GM12878 (cell line): Measurements from ENCODE around the gene ZFP62.

Experiments used
- BHLHE40 ChIP-seq, 2 experiments: fragments of 450-650 bp in 1 of 2; IDR thresholded peaks; 2 replicates each; pipeline ENCODE4 v1.6.1; 2011 to 2017; ENCODE audit warnings: low read depth in 2 of 2, borderline replicate concordance in 1 of 2, improper control_type of control experiment in 1 of 2, low read length in 1 of 2, mild to moderate bottlenecking in 1 of 2
- CHD2 ChIP-seq: IDR thresholded peaks from 2 replicates; pipeline ENCODE4 v1.6.1; 2011; ENCODE audit warnings: low read depth, low read length, improper control_type of control experiment, borderline replicate concordance
- CREB1 ChIP-seq: IDR thresholded peaks from 2 replicates; pipeline ENCODE4 v1.6.1; 2012; ENCODE audit warnings: low read depth, mild to moderate bottlenecking, inconsistent platforms
- EP300 ChIP-seq, 2 experiments: fragments of 150-350 bp in 1 of 2; IDR thresholded peaks; 2 replicates each; pipeline ENCODE4 v1.6.1; 2011 to 2012; ENCODE audit warnings: low read depth in 2 of 2, low read length in 2 of 2, borderline replicate concordance in 1 of 2, improper control_type of control experiment in 1 of 2, inconsistent platforms in 1 of 2; ENCODE audit not compliant: control insufficient read depth in 1 of 2
- FOS ChIP-seq: IDR thresholded peaks from 3 replicates; pipeline ENCODE4 v1.6.1; 2011; ENCODE audit warnings: borderline replicate concordance; ENCODE audit not compliant: insufficient read length; ENCODE audit errors: extremely low read depth
- POLR2A ChIP-seq: IDR thresholded peaks from 2 replicates; pipeline ENCODE4 v1.6.1; 2011; ENCODE audit warnings: low read depth, mild to moderate bottlenecking, low read length
- POLR2AphosphoS5 ChIP-seq: IDR thresholded peaks from 2 replicates; pipeline ENCODE4 v1.6.1; 2011; ENCODE audit warnings: mild to moderate bottlenecking, low read length, inconsistent platforms
- SIX5 ChIP-seq: IDR thresholded peaks from 2 replicates; pipeline ENCODE4 v1.6.1; 2011; ENCODE audit warnings: mild to moderate bottlenecking, low read depth, low read length, moderate library complexity; ENCODE audit not compliant: severe bottlenecking
- SMC3 ChIP-seq: IDR thresholded peaks from 2 replicates; pipeline ENCODE4 v1.6.1; 2011; ENCODE audit warnings: low read length, improper control_type of control experiment, borderline replicate concordance
- STAT1 ChIP-seq: fragments of 450-650 bp; conservative IDR thresholded peaks from 2 replicates; pipeline ENCODE4 v1.6.1; 2014; ENCODE audit warnings: antibody characterized with exemption, mild to moderate bottlenecking
- TF ChIP-seq, protein P1 (sequence below), 3 experiments: IDR thresholded peaks in 2 of 3; conservative IDR thresholded peaks in 1 of 3; 2 replicates each; pipeline ENCODE4 v1.5.1; 2011; ENCODE audit warnings: low read depth in 3 of 3, low read length in 3 of 3, mild to moderate bottlenecking in 3 of 3, control low read depth in 2 of 3, moderate library complexity in 2 of 3, inconsistent platforms in 1 of 3, mixed read lengths in 1 of 3; ENCODE audit not compliant: control insufficient read depth in 2 of 3, insufficient read depth in 1 of 3; ENCODE audit errors: extremely low read depth in 1 of 3
- TF ChIP-seq, protein P2 (sequence below): IDR thresholded peaks from 2 replicates; pipeline ENCODE4 v1.6.1; 2012; ENCODE audit warnings: low read depth, low read length, improper control_type of control experiment
- TF ChIP-seq, protein P3 (sequence below): fragments of 450-650 bp; formaldehyde crosslinking; IDR thresholded peaks from 2 replicates; pipeline ENCODE4 v1.4.0; 2020; ENCODE audit warnings: mild to moderate bottlenecking, moderate library complexity

DNA sequence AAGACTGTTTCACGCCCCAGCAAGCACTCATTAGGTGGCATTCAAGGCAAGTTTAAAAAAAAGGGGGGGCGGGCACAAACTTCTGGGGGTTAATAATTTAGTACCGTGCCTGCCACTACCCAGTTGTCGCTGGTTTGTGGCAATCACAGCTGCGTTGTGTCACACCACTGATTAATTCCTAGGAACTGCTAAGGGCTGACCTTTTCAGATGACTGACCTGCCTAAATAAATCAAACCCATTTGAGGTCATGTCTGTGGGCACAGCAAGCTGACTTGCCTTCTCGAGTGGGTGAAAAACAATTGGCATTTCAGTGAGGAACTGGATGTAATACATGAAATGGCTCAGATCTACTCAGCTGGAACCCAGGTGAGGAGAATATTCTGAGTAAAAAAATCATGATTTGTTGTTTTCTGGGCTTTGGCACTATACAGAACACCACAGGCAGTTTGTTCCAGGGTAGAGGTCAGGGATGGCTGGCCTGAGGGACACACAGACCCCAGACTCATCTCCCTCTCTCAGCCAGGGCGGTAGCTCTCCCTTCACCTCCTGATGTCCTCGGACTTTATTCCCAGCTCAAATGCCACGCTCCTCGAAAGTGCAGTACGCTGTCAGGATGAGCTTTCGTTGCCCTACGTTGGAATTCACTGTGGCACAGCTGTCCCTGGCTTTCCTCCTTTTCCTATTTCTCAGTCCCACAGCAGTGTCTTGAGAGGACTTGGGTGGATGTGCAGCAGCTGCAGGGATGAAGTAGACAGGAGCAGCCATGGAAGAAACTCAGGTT, 43.0 kb downstream of the ZFP62 start:
- TF ChIP-seq, protein P1, sequence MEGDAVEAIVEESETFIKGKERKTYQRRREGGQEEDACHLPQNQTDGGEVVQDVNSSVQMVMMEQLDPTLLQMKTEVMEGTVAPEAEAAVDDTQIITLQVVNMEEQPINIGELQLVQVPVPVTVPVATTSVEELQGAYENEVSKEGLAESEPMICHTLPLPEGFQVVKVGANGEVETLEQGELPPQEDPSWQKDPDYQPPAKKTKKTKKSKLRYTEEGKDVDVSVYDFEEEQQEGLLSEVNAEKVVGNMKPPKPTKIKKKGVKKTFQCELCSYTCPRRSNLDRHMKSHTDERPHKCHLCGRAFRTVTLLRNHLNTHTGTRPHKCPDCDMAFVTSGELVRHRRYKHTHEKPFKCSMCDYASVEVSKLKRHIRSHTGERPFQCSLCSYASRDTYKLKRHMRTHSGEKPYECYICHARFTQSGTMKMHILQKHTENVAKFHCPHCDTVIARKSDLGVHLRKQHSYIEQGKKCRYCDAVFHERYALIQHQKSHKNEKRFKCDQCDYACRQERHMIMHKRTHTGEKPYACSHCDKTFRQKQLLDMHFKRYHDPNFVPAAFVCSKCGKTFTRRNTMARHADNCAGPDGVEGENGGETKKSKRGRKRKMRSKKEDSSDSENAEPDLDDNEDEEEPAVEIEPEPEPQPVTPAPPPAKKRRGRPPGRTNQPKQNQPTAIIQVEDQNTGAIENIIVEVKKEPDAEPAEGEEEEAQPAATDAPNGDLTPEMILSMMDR (IDR thresholded peaks at IDR 0.05 in 2 of 3, conservative IDR thresholded peaks at IDR 0.05 in 1 of 3; ENCODE audit: control insufficient read depth in 2 of 3, extremely low read depth in 1 of 3, insufficient read depth in 1 of 3, low read depth in 3 of 3, low read length in 3 of 3): no peak
- TF ChIP-seq STAT1 (no peak), POLR2AphosphoS5 (no peak), EP300 (IDR thresholded peaks at IDR 0.05; ENCODE audit: borderline replicate concordance in 1 of 2, control insufficient read depth in 1 of 2, low read depth in 2 of 2, low read length in 2 of 2) (no peak), BHLHE40 (IDR thresholded peaks at IDR 0.05; ENCODE audit: borderline replicate concordance in 1 of 2, low read depth in 2 of 2, low read length in 1 of 2) (peak in 1 of 2 experiments; percentile 59; a peak in 2 of 4 replicates), CREB1 (no peak), CHD2 (no peak), SIX5 (no peak), SMC3 (no peak), FOS (no peak), POLR2A (no peak)
- TF ChIP-seq, protein P2, sequence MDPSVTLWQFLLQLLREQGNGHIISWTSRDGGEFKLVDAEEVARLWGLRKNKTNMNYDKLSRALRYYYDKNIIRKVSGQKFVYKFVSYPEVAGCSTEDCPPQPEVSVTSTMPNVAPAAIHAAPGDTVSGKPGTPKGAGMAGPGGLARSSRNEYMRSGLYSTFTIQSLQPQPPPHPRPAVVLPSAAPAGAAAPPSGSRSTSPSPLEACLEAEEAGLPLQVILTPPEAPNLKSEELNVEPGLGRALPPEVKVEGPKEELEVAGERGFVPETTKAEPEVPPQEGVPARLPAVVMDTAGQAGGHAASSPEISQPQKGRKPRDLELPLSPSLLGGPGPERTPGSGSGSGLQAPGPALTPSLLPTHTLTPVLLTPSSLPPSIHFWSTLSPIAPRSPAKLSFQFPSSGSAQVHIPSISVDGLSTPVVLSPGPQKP: no peak
- TF ChIP-seq, protein P3, sequence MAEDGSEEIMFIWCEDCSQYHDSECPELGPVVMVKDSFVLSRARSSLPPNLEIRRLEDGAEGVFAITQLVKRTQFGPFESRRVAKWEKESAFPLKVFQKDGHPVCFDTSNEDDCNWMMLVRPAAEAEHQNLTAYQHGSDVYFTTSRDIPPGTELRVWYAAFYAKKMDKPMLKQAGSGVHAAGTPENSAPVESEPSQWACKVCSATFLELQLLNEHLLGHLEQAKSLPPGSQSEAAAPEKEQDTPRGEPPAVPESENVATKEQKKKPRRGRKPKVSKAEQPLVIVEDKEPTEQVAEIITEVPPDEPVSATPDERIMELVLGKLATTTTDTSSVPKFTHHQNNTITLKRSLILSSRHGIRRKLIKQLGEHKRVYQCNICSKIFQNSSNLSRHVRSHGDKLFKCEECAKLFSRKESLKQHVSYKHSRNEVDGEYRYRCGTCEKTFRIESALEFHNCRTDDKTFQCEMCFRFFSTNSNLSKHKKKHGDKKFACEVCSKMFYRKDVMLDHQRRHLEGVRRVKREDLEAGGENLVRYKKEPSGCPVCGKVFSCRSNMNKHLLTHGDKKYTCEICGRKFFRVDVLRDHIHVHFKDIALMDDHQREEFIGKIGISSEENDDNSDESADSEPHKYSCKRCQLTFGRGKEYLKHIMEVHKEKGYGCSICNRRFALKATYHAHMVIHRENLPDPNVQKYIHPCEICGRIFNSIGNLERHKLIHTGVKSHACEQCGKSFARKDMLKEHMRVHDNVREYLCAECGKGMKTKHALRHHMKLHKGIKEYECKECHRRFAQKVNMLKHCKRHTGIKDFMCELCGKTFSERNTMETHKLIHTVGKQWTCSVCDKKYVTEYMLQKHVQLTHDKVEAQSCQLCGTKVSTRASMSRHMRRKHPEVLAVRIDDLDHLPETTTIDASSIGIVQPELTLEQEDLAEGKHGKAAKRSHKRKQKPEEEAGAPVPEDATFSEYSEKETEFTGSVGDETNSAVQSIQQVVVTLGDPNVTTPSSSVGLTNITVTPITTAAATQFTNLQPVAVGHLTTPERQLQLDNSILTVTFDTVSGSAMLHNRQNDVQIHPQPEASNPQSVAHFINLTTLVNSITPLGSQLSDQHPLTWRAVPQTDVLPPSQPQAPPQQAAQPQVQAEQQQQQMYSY (CRISPR knock-in tag): no peak
